RWPE1 (cell line): Measurements from ENCODE around the gene KAT6B.

Source experiments
- CTCF ChIA-PET: fragments of 350-600 bp; sonication (Branson Sonifier 250); formaldehyde crosslinking; extraction: SDS; loops from one replicate; lab custom pipeline; 2021; lab: Yijun Ruan, JAX
- POLR2A ChIA-PET: fragments of 400-600 bp; formaldehyde crosslinking; extraction: SDS; loops from one replicate; lab custom pipeline; 2020; ENCODE audit warnings: antibody characterized with exemption; ENCODE audit not compliant: low non-redundant PET; lab: Yijun Ruan, JAX
- DNase-seq: peaks from one replicate; pipeline ENCODE4 v3.0.0; 2012; ENCODE audit warnings: low spot score
- H3K27ac ChIP-seq: fragments of 450-650 bp; 2 replicates; pipeline ENCODE4 v1.5.1; 2017
- TF ChIP-seq, protein P1 (sequence below): fragments of 450-650 bp; conservative IDR thresholded peaks from 2 replicates; pipeline ENCODE4 v1.5.1; 2017; ENCODE audit warnings: low read depth, mild to moderate bottlenecking

KAT6B gene

GRCh38 chr10:75073442-75073841 lies 247.0 kb downstream of the KAT6B start:
- H3K27ac ChIP-seq = no peak overlapping the region
- no peak for DNase-seq
- ChIA-PET POLR2A (no interaction called here), CTCF (no interaction called here)
- TF ChIP-seq, protein P1, sequence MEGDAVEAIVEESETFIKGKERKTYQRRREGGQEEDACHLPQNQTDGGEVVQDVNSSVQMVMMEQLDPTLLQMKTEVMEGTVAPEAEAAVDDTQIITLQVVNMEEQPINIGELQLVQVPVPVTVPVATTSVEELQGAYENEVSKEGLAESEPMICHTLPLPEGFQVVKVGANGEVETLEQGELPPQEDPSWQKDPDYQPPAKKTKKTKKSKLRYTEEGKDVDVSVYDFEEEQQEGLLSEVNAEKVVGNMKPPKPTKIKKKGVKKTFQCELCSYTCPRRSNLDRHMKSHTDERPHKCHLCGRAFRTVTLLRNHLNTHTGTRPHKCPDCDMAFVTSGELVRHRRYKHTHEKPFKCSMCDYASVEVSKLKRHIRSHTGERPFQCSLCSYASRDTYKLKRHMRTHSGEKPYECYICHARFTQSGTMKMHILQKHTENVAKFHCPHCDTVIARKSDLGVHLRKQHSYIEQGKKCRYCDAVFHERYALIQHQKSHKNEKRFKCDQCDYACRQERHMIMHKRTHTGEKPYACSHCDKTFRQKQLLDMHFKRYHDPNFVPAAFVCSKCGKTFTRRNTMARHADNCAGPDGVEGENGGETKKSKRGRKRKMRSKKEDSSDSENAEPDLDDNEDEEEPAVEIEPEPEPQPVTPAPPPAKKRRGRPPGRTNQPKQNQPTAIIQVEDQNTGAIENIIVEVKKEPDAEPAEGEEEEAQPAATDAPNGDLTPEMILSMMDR = no peak

- POLR2A ChIA-PET = no interaction called here
- no peak for DNase-seq
- CTCF ChIA-PET = interaction anchor here (0.5 to 0.6 kb wide), 2 partner anchors 14 to 44 kb away, joined by 3 to 9 read pairs; no protein-coding TSS in a partner anchor
- TF ChIP-seq, protein P1 = no peak
- no peak overlapping the region for H3K27ac ChIP-seq
Observed at GRCh38 chr10:75074711-75075445, 248.5 kb downstream of the KAT6B start.

DNA sequence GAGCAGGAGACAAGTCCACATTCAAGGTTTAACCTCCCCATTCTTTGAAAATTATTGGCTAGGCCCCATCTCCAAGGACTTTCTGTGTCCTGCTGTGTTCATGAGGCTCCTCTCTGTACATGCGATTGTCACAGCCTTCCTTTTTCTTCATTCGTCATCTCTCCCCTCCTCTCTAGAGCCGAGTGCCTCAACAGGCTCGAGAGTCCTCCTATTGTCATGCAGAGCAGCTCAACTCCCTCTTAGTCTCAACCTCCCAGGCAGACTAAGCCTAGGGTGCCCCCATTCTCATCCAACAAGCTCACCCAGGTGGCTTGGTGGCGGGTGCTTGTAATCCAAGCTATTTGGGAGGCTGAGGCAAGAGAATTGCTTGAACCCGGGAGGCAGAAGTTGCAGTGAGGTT lies 249.9 kb downstream of the KAT6B start:
- POLR2A ChIA-PET = no interaction called here
- CTCF ChIA-PET = no interaction called here
- DNase-seq = no peak
- TF ChIP-seq, protein P1 = no peak
- H3K27ac ChIP-seq = no peak overlapping the region

DNA sequence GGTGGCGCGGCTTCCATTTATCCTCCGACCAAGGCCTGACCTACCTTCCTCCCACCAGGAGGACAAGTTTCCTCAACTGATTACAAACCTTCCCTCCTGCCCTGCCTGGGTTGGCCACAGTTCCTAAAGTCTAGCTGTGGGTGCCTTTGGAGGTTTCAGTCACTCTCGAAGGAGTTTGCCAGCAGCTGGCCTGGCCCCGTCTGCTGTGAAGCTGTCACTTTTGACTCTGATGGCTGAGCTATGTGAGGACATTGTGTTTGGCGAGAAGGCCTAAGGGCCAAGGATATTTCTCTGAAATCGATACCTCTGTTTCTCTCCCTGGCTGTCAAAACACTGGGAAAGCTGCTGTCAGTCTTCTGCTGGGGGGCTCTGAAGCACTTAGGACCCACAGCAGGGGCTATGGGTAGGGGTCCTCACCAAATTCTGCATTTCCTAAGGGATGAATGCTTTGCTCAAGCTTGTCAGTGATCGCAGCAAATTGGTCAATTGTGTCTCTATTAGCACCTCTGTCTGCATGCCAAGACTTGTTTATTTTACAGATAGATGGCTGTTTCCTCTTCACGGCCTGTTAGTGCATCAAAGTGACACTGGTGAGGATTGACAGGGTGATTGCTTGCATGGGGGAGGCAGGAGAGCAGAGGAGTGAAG lies 253.2 kb downstream of the KAT6B start:
- TF ChIP-seq, protein P1 = no peak
- CTCF ChIA-PET = interaction anchor here (0.6 to 0.7 kb wide), 3 partner anchors 9 to 1086 kb away, joined by 3 to 4 read pairs (median 4); no protein-coding TSS in a partner anchor
- POLR2A ChIA-PET = no interaction called here
- no peak overlapping the region for H3K27ac ChIP-seq
- no peak for DNase-seq

DNA sequence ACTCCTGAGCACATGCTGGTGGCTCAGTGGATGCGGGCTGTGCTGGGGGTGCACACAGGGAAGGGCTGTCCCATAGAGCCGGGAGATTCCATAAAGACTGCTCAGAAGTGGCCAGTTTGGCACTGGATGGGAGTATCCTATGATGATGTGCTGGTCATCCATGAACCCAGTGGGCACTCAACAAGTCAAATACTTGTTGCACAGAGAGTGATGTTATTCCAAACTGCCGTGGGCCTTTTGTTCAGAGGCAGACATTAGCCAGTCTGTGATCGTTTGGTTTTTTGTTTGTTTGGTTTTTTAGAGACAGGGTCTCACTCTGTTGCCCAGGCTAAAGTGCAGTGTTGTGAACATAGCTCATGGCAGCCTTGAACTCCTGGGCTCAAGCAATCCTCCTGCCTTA lies 254.2 kb downstream of the KAT6B start:
- POLR2A ChIA-PET = no interaction called here
- no peak for DNase-seq
- TF ChIP-seq, protein P1 = no peak
- H3K27ac ChIP-seq = no peak overlapping the region
- CTCF ChIA-PET = interaction anchor here (0.7 kb wide), 2 partner anchors 14 to 29 kb away, joined by 3 to 4 read pairs; no protein-coding TSS in a partner anchor

- TF ChIP-seq, protein P1 = no peak
- no peak for DNase-seq
- no peak overlapping the region for H3K27ac ChIP-seq
- ChIA-PET POLR2A (no interaction called here), CTCF (no interaction called here)
Observed at GRCh38 chr10:75081379-75081778, 255.0 kb downstream of the KAT6B start.
